ENCODE data around the gene MDC1. TPM values are rescaled to one million over a fixed set of nuclear protein-coding genes. Genes with fewer than 3 reads are reported as not detected.
"Not testable (repeated sequence)": the region's sequence is repeated elsewhere in the genome, so short reads cannot be mapped to it uniquely, and the experiment has no call there.

The MDC1 gene
- total RNA-seq, 1 donor from 2014 or later = 5.2 TPM

DNA sequence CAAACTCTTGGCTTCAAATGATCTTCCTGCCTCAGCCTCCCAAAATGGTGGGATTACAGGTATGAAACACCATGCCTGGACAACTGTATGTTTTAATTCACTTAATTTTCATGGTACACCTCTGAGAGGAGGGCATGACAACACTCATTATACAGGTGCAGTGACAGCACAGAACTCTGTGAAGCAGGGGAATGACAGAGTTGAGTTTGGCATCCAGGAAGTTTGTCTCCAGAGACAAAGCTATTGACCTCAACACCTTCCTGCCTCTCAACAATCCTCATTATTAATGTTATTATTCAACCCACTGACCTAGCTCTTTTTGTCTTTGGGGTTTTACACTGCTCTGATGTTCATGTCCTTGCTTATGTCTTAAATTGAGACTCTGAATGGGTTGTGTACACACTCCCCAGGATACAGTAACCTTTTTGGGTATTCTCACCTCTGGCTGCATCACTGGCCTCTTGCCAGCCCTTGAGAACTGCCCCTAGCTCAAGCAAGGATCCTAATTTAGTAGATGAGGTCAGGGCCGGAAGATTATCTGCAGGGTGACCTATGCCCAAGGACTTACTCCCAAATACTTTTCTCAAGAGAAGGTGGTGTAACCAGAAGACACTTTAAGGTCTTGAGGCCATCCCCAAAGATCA is 40.3 kb upstream of the MDC1 start:
- no peak overlapping the region for H3K9ac ChIP-seq (ENCODE audit: low read depth in 1 of 3, low read length in 3 of 3)
- H3K27me3 ChIP-seq (ENCODE audit: control insufficient read depth in 3 of 3, insufficient read depth in 3 of 3, low read length in 3 of 3) = no peaks in the 10 kb centered on the region
- peaks cover 13 to 34% (median 32%) of the 10 kb centered on the region in 3 donors for H3K4me1 ChIP-seq (ENCODE audit: control insufficient read depth in 3 of 3, insufficient read depth in 3 of 3, low read length in 3 of 3)
- no peaks in the 10 kb centered on the region for H3K9me3 ChIP-seq (ENCODE audit: control insufficient read depth in 3 of 3, low read length in 3 of 3)
- H3K4me3 ChIP-seq (ENCODE audit: low read length in 3 of 3) = no peak overlapping the region
- H3K36me3 ChIP-seq (ENCODE audit: control insufficient read depth in 3 of 3, insufficient read depth in 3 of 3, low read length in 3 of 3) = no peaks in the 10 kb centered on the region
- no peak overlapping the region for H3K27ac ChIP-seq (ENCODE audit: low read depth, low read length)

DNA sequence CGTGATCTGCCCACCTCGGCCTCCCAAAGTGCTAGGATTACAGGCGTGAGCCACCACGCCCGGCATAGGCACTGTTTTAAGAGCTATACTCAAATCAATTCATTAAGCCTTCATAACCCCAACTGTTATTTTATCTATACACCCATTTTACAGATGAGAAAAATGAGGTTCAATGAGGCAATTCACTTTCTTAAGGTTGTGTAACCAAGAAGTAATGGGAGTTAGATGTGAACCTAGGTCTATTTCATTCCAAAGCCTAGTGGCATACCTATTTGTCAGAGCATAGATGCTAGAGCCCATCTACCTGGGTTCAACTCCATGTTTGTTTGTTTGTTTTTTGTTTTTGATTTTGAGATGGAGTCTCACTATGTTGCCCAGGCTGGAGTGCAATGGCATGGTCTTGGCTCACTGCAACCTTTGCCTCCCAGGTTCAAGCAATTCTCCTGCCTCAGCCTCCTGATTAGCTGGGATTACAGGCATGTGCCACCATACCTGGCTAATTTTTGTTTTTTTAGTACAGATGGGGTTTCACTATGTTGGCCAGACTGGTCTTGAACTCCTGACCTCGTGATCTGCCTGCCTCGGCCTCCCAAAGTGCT is 39.4 kb upstream of the MDC1 start:
- not testable (repeated sequence) for H3K36me3 ChIP-seq (ENCODE audit: control insufficient read depth in 3 of 3, insufficient read depth in 3 of 3, low read length in 3 of 3); H3K4me3 ChIP-seq (ENCODE audit: low read length in 3 of 3); H3K9me3 ChIP-seq (ENCODE audit: control insufficient read depth in 3 of 3, low read length in 3 of 3); H3K9ac ChIP-seq (ENCODE audit: low read depth in 1 of 3, low read length in 3 of 3); H3K27me3 ChIP-seq (ENCODE audit: control insufficient read depth in 3 of 3, insufficient read depth in 3 of 3, low read length in 3 of 3); H3K27ac ChIP-seq (ENCODE audit: low read depth, low read length)
- peaks cover 19 to 42% (median 40%) of the 10 kb centered on the region in 3 donors for H3K4me1 ChIP-seq (ENCODE audit: control insufficient read depth in 3 of 3, insufficient read depth in 3 of 3, low read length in 3 of 3)

DNA sequence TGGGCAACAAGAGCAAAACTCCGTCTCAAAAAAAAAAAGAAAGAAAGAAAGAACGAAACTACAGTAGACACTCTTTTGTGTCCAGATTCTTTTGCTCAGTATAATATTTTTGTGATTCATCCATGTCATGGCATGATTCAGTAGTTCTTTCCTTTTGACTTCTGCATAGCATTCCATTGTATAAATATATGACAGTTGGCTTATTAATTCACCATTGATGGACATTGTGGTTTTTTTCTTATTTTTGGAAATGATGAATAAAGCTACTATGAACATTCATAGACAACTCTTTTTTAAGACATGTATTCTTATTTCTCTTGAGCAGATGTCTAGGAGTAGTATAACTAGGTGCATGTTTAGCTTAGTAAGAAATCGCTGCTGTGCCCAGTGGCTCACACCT is 37.5 kb upstream of the MDC1 start:
- Histone ChIP-seq H3K27me3 (ENCODE audit: control insufficient read depth in 3 of 3, insufficient read depth in 3 of 3, low read length in 3 of 3) (no peaks in the 10 kb centered on the region), H3K27ac (ENCODE audit: low read depth, low read length) (no peak overlapping the region), H3K36me3 (ENCODE audit: control insufficient read depth in 3 of 3, insufficient read depth in 3 of 3, low read length in 3 of 3) (no peaks in the 10 kb centered on the region), H3K4me1 (ENCODE audit: control insufficient read depth in 3 of 3, insufficient read depth in 3 of 3, low read length in 3 of 3) (peaks cover 22 to 39% (median 39%) of the 10 kb centered on the region in 3 donors), H3K9me3 (ENCODE audit: control insufficient read depth in 3 of 3, low read length in 3 of 3) (no peaks in the 10 kb centered on the region), H3K4me3 (ENCODE audit: low read length in 3 of 3) (no peak overlapping the region), H3K9ac (ENCODE audit: low read depth in 1 of 3, low read length in 3 of 3) (no peak overlapping the region)

DNA sequence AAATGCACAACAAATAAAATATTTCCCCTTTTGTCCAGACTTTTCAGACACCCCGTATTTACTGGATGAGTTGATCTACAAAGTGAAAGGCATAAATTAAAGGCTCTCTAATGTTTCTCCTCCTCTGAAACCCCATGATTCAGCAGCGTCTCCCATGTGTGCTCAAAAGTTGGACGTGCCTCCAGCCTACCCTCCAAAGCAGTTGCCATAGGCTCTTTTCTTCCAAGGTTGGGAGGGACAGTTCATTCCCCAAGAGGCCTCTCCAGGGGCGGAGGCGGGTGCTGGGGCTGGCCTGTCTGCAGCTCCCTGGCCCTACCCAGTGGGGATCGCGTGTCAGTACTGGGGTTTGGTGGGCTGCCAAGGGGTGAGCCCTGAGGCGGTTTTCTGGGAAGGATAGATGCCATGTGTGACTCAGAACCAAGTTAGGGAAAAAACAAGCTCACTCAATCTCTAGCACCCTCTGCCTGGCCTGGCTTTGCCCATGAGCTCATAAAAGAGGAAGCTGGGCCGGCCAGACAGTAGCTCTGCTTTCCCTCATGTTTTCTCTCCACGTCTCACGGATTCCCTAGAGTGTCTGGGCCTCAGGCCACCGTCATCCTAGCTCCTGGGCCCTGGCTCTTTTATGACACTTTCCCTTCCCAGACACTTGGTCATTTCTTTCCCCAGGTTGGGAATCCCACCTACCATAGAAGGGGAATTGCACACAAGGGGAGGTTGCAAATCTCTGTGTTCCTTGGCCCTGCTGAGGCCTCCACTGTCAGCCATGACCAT is 35.3 kb upstream of the MDC1 start:
- Histone ChIP-seq H3K4me1 (ENCODE audit: control insufficient read depth in 3 of 3, insufficient read depth in 3 of 3, low read length in 3 of 3) (peaks cover 18 to 27% (median 23%) of the 10 kb centered on the region in 3 donors), H3K27me3 (ENCODE audit: control insufficient read depth in 3 of 3, insufficient read depth in 3 of 3, low read length in 3 of 3) (no peaks in the 10 kb centered on the region), H3K9me3 (ENCODE audit: control insufficient read depth in 3 of 3, low read length in 3 of 3) (no peaks in the 10 kb centered on the region), H3K36me3 (ENCODE audit: control insufficient read depth in 3 of 3, insufficient read depth in 3 of 3, low read length in 3 of 3) (no peaks in the 10 kb centered on the region), H3K27ac (ENCODE audit: low read depth, low read length) (peak overlapping the region; percentile 97), H3K4me3 (ENCODE audit: low read length in 3 of 3) (peak overlapping the region in 2 of 3 donors; percentile 17 to 45), H3K9ac (ENCODE audit: low read depth in 1 of 3, low read length in 3 of 3) (peak overlapping the region; percentile 68 to 79 (median 70))

DNA sequence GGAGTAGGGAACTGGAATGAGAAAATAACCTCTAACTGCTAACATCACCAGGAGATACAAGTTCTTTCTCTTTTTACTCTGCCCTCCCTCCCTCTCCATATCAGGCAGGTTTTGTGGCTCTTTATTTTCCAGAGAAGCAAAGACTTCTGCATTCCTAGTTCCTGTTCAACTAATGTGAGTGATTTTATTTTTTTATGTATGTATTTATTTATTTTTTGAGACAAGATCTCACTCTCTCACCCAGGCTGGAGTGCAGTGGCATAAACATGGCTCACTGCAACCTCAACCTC is 33.2 kb upstream of the MDC1 start:
- peaks cover 18 to 23% (median 22%) of the 10 kb centered on the region in 3 donors for H3K4me1 ChIP-seq (ENCODE audit: control insufficient read depth in 3 of 3, insufficient read depth in 3 of 3, low read length in 3 of 3)
- no peaks in the 10 kb centered on the region for H3K36me3 ChIP-seq (ENCODE audit: control insufficient read depth in 3 of 3, insufficient read depth in 3 of 3, low read length in 3 of 3)
- no peak overlapping the region for H3K27ac ChIP-seq (ENCODE audit: low read depth, low read length)
- no peaks in the 10 kb centered on the region for H3K9me3 ChIP-seq (ENCODE audit: control insufficient read depth in 3 of 3, low read length in 3 of 3)
- H3K4me3 ChIP-seq (ENCODE audit: low read length in 3 of 3) = no peak overlapping the region
- no peaks in the 10 kb centered on the region for H3K27me3 ChIP-seq (ENCODE audit: control insufficient read depth in 3 of 3, insufficient read depth in 3 of 3, low read length in 3 of 3)
- no peak overlapping the region for H3K9ac ChIP-seq (ENCODE audit: low read depth in 1 of 3, low read length in 3 of 3)

DNA sequence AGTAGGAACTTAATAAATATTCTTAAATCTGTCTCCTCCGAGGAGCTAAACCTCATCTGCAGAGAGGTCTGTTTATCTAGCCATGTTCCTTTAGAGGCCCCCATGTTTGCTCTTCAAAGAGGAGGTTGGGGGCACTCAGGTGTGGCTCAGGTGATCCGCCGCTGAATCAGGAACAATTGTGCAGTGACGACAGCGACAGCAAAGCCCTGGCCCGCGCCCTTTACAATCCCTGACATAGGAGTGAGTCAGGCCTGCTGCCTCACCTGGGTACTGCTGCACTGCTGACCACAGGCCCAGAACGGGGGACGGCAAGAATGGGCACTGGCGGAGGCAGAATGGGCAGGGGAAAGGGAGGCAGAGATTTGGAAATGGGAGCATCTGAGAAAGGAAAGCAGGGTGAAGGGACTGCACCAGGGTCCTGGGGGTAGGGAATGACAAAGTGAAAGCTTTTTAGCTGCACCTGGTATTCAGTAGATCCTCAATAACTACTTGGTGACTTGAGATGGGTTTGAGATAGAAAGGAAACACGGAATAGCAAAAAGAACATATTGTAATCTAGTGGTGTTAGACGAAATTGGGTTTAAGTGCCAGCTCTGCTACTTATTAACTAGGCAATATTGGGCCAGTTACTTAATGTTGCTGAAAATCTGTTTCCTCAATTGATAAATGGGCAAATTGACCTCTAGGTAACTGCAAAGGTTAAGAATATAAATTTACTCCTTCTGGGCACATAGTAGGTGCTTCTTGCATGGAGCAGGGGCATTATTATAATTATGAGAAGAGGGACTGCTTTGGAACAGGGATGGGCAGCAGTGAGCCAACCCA is 32.7 kb upstream of the MDC1 start:
- Histone ChIP-seq H3K27me3 (ENCODE audit: control insufficient read depth in 3 of 3, insufficient read depth in 3 of 3, low read length in 3 of 3) (no peaks in the 10 kb centered on the region), H3K4me3 (ENCODE audit: low read length in 3 of 3) (no peak overlapping the region), H3K27ac (ENCODE audit: low read depth, low read length) (no peak overlapping the region), H3K9me3 (ENCODE audit: control insufficient read depth in 3 of 3, low read length in 3 of 3) (no peaks in the 10 kb centered on the region), H3K9ac (ENCODE audit: low read depth in 1 of 3, low read length in 3 of 3) (no peak overlapping the region), H3K36me3 (ENCODE audit: control insufficient read depth in 3 of 3, insufficient read depth in 3 of 3, low read length in 3 of 3) (no peaks in the 10 kb centered on the region), H3K4me1 (ENCODE audit: control insufficient read depth in 3 of 3, insufficient read depth in 3 of 3, low read length in 3 of 3) (peaks cover 18 to 25% (median 22%) of the 10 kb centered on the region in 3 donors)

DNA sequence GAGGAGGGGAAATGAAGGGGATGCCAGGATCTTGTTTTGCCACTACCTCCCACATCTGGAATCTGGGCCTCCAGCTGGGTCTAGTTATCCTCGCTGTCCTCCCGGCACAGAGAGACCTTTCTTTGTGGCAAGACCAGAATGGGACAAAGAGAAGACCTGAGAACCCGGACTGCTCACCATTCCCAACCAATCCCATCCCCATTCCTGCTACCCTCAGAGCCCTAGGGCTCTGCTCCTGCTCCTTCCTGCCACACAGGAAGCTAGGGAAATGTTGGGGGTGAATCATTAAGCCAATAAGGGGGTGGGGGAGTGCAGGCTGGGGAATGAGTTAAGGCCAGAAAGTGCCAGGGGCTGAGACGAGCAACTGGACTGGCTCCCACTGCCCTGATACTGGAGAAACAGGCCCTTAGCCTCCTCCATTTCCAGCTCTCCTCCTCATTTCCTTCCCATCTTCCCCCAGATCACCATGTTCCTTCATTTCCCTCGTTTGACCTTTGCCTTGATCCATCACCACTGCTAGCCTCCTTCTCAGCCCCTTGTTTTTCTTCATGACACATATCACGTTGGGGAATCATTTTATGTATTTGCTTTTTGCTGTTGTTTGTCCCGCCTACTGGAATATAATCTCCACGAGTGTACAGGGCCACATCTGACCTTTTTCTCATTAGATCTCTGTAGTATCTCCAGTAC is 31.9 kb upstream of the MDC1 start:
- Histone ChIP-seq H3K27me3 (ENCODE audit: control insufficient read depth in 3 of 3, insufficient read depth in 3 of 3, low read length in 3 of 3) (no peaks in the 10 kb centered on the region), H3K27ac (ENCODE audit: low read depth, low read length) (no peak overlapping the region), H3K9me3 (ENCODE audit: control insufficient read depth in 3 of 3, low read length in 3 of 3) (no peaks in the 10 kb centered on the region), H3K4me1 (ENCODE audit: control insufficient read depth in 3 of 3, insufficient read depth in 3 of 3, low read length in 3 of 3) (peaks cover 22 to 31% (median 26%) of the 10 kb centered on the region in 3 donors), H3K9ac (ENCODE audit: low read depth in 1 of 3, low read length in 3 of 3) (no peak overlapping the region), H3K36me3 (ENCODE audit: control insufficient read depth in 3 of 3, insufficient read depth in 3 of 3, low read length in 3 of 3) (no peaks in the 10 kb centered on the region), H3K4me3 (ENCODE audit: low read length in 3 of 3) (no peak overlapping the region)

DNA sequence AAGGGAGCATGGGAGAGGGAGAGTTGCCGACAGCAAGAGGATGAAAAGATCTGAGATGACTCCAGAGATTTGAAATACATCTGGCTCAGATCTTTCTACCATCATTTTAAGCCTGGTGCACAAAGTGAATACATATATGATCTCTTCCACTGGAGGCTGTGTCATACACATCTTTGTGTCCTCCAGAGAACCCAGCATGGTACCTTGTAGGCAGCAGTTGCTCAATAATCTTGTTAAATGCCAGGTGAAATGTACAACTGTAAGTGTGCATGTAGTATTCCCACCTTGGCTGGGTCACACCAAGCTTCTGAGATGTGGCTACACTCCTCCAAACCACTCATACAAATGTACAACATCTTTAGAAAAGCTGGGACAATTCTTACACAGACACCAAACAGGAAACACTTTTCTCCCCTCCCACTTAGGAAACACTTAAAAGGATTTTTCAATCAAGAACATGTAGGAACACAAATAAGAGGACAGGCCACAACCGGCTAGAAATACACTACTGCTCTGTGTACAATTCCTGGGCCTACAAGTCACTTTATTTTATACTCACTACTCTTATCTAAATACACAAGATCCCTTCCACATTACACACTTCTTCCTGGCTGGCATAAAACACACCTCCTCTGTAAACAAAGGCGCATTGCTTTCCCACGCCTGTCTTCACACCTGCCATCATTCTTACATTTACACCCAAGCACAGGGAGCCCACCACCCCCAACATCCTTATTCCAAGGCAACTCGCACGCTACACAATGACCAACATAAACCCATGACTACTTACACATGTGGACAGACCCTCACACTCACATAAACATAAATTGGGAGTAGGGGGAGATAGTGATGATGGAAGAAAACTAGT is 31.1 kb upstream of the MDC1 start:
- H3K4me3 ChIP-seq (ENCODE audit: low read length in 3 of 3) = no peak overlapping the region
- H3K27ac ChIP-seq (ENCODE audit: low read depth, low read length) = peak overlapping the region; percentile 28
- H3K9me3 ChIP-seq (ENCODE audit: control insufficient read depth in 3 of 3, low read length in 3 of 3) = no peaks in the 10 kb centered on the region
- H3K36me3 ChIP-seq (ENCODE audit: control insufficient read depth in 3 of 3, insufficient read depth in 3 of 3, low read length in 3 of 3) = no peaks in the 10 kb centered on the region
- peaks cover 27 to 35% (median 28%) of the 10 kb centered on the region in 3 donors for H3K4me1 ChIP-seq (ENCODE audit: control insufficient read depth in 3 of 3, insufficient read depth in 3 of 3, low read length in 3 of 3)
- no peaks in the 10 kb centered on the region for H3K27me3 ChIP-seq (ENCODE audit: control insufficient read depth in 3 of 3, insufficient read depth in 3 of 3, low read length in 3 of 3)
- H3K9ac ChIP-seq (ENCODE audit: low read depth in 1 of 3, low read length in 3 of 3) = no peak overlapping the region

DNA sequence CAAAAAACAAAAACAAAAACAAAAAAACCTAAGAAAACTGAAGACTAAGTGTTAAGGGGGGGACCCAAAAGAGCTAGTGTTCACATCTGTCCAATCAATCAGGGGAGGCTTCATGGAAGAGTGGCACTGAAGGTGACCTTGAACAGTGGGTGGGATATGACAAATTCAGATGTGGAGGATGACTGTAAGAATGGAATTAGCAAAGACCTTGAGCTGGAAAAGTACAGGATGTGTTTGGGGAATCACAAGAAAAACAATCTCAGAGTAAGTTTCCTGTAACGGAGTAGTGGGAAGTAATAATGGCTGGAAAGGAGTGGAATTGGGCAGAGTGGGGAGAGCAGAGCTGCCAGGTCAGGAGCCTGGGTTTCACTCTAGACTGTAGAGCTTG is 30.2 kb upstream of the MDC1 start:
- H3K9me3 ChIP-seq (ENCODE audit: control insufficient read depth in 3 of 3, low read length in 3 of 3) = no peaks in the 10 kb centered on the region
- H3K4me1 ChIP-seq (ENCODE audit: control insufficient read depth in 3 of 3, insufficient read depth in 3 of 3, low read length in 3 of 3) = peaks cover 21 to 29% (median 22%) of the 10 kb centered on the region in 3 donors
- peak overlapping the region; percentile 28 for H3K27ac ChIP-seq (ENCODE audit: low read depth, low read length)

More for the DNA sequence above, 30.2 kb upstream of the MDC1 start:
- peaks cover 0 to under 1% (median 0%) of the 10 kb centered on the region in 3 donors for H3K36me3 ChIP-seq (ENCODE audit: control insufficient read depth in 3 of 3, insufficient read depth in 3 of 3, low read length in 3 of 3)
- H3K27me3 ChIP-seq (ENCODE audit: control insufficient read depth in 3 of 3, insufficient read depth in 3 of 3, low read length in 3 of 3) = no peaks in the 10 kb centered on the region
- no peak overlapping the region for H3K4me3 ChIP-seq (ENCODE audit: low read length in 3 of 3)
- no peak overlapping the region for H3K9ac ChIP-seq (ENCODE audit: low read depth in 1 of 3, low read length in 3 of 3)
